HG03135 (cell line): ENCODE results near the gene STK17B.

Source experiments
- ATAC-seq: cut with Tn5 transposase; IDR thresholded peaks from one replicate; pipeline ENCODE4 v1.9.1; 2021; ENCODE audit warnings: mild to moderate bottlenecking, moderate library complexity; ENCODE audit not compliant: unreplicated experiment

Gene STK17B

GRCh38 chr2:196186266-196186980 is 15.0 kb upstream of the STK17B start:
- no peak for ATAC-seq

- ATAC-seq: no peak
These were observed 13.5 kb upstream of the STK17B start for GRCh38 chr2:196184921-196185320.

DNA sequence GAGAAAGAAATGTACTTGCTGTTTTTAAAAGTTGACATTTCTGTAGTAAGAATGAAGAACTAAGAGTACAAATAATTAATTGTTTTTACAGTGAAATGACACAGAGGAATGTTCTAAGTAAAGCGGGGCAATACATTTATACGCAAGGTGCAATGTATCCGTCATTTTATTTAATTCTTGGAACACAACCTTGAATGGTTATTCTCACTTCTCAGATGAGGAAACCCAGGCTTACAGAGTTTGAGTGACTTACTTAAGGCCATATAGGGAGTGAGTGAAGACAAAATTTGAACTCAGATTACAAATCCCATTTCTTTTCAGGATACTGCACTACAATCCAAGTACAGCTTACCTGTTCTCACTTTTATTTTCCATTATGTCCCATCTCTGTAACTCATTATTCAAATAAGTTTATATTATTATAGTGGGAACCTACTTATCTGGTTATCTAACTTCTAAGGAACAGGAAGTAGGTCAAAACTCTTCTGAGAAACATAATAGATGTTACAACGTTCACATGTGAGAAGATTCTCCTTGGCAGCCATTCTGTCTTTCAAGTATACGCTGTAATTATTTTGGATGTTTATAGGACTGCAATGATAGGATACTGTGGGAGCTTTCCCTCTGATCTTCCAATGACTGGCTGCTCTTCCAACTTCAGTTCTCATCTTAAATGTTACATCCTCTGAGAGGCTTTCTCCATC is 12.3 kb upstream of the STK17B start:
- no peak for ATAC-seq

- no peak for ATAC-seq
These were observed 11.7 kb upstream of the STK17B start for GRCh38 chr2:196183172-196183473.

DNA sequence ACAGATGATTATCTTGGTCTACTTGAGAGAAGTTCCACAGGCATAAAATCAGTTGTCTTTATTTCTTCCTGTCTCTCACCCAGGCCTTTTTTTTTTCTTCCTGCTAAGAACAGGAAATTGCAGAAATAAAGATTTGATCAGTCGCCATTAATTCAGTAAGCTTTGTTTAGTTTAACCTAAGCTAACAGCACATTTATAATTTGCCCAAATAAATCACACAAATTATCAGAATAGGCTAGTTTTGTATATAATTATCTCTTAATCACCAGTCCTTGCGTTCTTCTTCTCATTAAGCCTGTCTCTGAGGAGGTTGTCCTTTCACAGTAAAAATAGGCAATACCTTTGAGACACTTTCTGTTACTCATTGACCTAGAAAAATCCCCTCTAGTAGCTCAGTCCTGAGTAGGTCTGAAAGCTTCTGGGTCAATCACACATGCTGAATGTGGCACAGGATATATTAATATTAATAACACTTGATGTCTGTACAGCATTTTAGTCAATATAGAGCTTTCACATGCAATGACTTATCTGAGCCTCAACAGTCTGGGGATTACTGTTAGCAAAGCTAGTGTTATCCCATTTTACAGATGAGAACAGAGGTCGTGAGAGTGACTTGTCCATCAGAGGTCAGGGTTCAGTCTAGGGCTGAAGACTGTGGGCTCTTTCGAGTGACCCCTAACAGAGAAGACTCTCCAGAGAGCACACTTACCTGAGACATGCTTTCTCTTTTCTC is 11.2 kb upstream of the STK17B start:
- peak; percentile 91 for ATAC-seq

DNA sequence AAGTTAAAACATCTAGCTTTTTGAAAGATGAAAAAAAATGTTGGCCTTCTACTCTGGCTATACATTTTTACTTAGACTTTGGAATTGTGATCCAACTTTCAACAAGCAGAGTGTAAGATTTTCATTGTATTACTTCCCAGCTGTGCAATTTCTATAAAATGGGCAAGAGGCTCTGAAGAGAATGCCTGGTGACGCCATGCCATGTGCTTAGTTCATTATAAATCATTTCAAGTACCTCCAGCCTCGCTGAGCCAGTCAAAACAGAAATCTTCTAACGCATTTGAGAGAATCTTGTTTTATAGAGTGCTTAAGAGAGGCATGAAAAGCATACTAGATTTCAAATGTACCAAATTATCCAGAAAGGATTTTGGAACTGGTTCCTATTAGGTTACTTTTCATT is 10.1 kb upstream of the STK17B start:
- no peak for ATAC-seq

DNA sequence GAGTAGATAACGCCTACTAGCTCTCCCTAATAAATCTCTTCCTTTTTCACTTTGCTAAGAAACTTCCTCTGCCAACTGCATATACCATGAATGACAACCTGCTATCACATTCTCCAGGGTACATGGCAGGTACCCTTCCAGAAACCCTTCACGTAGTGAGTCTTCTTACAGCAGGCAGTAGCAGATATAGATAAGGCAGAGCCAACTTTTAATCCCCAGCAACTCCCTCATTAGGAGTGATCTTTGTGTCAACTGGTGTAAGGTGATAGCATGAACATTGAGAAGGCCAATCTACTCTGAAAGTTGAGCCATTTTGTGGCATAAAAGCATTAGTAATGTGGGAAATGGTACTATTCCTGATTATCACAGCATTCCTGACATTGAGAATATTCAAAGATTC is 5.7 kb upstream of the STK17B start:
- no peak for ATAC-seq

DNA sequence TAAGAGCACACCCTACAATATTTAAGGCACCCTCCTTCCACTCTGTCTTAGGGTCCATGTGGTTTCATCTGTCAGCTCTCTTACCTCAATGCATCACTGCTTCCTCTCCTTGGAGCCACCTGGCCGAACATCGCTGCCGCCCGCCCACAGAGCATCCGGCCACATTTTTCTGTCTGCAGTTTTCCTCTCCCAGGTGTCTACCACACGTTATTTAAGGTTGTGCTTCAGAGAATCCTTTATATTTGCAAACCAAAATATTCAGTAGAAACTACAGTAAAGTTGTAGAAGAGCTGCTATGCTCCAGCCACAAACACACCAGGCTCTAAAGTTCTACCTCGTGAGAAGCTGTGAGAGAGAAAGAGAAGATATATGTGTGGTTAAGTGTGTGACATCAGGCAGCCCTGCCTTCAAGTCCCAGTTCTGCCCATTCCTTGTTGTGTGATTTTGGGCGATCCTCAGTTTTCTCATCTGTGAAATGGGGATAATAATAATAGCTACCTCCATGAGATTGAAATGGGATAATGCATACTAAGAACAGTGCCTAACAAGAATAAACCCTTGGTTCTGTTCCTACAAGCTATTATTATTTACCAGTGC is 4.9 kb upstream of the STK17B start:
- peak; percentile 65 for ATAC-seq

DNA sequence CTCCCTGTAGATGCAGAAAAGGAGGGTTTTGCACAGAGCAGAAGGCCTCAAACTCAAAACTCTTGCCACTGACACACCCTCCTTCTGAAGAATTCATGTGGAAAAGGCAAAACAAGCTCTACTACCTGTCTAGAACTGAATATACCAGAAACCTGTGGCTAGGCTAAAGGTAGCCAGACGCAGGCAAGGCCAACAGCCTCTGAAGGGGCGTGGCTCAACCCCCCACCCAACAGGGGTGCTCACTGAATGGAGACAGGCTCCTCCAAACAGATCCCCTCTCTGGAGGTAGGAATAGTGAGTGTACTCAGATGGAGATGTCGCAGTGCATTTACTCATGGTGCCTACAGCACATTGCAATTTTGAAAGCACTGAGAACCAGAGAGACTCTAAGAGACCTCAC is 3.0 kb upstream of the STK17B start:
- no peak for ATAC-seq

DNA sequence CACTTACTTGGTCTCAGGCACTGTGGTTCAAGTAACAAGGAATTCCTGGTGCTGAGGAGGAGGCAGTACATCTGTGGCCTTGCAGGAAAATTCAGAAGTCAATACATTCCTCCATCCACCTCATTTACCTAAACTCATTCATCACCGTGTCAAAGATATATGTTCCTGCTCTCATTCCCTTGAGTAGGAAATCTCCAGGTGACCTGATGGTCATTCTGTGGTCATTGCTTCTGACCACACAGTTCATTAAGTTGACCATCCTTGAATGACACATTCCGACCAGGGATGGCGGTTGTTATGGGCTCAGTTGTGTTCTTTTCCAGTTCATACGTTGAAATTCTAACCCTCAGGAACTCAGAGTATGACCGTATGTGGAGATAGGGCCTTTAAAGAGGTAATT is 2.1 kb upstream of the STK17B start:
- no peak for ATAC-seq

DNA sequence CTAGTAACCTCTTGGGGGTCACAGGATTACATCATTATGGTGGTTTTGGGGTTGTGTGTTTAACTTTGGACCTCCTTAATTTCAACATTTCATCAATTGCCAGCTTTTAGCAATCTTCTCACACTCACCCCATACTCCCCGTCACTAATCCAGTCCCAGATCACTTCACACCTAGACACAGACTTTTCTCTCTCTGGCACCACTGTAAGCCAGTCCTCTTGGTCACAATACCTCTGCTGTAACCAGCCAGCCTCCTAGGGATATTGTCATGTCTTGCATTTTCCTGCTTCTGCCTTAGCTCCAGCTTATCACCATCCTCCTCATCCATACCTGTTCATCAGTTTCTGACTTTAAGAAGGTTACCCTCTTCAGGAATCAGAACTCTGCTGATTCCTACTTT is 1.6 kb upstream of the STK17B start:
- no peak for ATAC-seq

DNA sequence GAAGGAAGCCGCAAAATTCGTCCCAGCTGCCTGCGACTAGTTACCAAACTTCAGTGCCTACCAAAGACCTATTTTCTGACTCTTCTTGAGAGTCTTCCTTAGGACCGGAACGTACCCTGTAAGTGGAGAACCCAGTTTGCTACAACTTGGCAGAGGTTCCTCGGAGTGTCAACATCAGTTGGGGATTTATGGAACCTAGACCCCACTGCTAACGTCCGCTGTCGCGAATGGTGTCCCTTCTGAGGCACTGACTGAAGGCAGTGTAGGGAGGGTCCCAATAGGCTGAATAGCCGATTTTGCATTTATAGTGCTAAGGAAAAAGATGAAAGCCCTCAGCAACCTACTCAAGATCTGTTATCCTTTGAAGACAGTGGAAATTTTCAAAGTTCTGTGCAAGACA is 568 bp upstream of the STK17B start:
- ATAC-seq: no peak

DNA sequence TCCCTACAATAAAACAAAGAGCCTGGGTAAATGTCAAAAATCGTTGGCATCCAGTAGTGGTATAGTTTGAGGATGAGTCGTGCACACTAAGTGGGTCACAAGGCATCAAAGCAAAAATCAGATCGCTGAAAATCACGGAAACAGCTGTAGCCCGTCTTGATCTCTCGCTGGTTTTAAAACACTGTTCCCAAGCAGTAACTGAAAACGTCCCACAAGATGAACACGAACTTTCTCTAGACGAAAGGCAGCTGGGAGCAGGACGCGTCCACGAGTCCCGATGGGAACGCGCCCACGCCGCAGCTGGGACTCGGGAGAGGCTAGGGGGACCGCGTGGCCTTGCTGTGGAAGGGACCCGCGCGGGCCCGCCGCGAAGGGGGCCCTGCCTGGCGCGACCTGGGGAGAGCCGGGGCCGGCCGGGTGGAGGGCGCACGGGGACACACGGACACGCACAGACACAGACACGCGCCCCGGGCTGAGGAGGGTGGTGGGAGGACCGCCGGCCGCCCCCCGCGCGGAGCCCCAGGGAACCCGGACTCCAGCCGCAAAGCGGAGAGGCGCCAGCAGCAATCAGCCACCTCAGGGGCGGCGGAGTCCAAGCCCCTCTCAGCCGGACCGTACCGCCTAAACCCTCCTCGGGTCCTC is 651 bp downstream of the STK17B start:
- peak; percentile 8 for ATAC-seq

GRCh38 chr2:196170213-196170605 is 1.2 kb downstream of the STK17B start:
- ATAC-seq: peak; percentile 33

- no peak for ATAC-seq
These were observed 1.9 kb downstream of the STK17B start for GRCh38 chr2:196169516-196169915.

DNA sequence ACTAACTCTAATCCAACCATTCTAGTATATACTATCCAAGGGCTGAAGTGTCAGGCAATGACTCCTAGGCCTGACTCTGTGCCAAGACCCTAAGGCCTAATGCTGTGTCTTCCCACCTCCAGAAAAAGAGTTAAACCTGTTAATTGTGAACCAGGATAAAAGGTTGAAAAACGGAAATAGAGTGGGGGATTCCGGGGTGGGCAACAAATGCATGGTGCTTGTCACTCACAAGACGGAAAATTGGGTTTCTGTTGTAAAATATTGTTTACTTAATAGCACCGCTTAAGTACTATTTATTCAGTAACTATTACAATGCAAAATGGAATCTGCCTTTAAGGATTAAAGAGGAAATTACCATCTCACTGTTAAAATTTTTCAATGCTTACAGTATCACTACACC is 3.2 kb downstream of the STK17B start:
- no peak for ATAC-seq

GRCh38 chr2:196167666-196168065 is 3.7 kb downstream of the STK17B start:
- no peak for ATAC-seq

DNA sequence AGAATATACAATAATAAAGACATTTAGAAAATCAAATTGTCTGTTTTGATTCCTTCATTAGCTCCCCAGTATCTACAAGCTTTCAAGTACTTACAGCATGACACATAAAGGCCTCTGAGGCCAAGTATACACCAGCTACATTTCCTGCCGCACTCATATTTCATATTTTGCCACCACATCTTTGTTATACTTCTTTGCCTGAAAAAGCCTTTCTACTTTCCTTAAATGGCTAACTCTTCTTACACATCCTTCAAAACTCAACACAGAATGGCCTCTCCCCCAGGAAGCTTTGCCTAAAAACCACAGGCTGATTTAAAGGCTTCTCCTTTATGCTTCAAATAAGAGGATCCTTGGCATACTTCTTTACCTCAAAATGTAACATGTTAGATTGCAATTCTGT is 4.5 kb downstream of the STK17B start:
- ATAC-seq: no peak

GRCh38 chr2:196165016-196165415 is 6.4 kb downstream of the STK17B start:
- no peak for ATAC-seq

DNA sequence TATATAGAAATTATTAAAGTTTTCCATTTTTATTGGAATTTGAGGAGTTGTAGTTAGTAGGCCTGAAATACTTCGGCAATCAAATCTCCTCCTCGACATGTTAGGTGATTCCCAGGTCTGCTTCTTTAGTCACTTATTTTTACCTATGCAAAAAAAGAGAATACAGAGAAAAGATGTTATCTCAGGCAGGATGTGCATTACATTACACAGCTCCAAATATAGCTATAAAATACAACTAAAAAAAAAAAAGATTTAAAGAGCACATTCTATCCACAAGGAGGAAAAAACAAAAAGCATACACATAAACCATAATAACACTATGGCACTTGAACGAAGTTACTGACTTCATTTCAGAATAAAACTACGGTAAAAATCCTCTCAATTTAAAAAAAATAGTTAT is 8.1 kb downstream of the STK17B start:
- no peak for ATAC-seq

DNA sequence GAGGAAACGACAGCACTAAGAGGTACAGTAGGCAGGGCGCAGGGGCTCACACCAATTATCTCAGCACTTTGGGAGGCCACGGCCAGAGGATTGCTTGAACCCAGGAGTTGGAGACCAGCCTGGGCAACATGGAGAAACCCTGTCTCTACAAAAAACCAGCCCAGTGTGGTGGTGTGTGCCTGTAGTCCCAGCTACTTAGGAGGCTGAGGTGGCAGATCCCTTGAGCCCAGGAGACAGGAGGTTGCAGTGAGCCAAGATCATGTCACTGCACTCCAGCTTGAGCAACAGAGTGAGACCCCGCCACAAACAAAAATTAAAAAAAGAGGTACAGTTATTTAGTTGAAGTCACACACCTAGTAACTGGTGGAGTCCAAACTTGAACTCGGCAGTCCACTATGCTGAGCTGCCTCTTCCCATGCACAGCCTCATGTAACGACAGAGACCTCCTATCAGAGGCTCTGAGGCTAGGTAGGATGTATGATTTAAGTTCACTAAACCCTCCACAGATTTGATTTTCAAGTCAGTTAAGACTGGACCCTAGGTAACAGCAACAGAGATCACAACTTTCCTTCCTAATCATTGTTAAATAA is 8.7 kb downstream of the STK17B start:
- no peak for ATAC-seq
